Stimulated activated naive B cell treated with anti-CD40 and anti-IgM and Interleukin-4, amounts not matched to agents 10 μg/mL and 1 μg/mL and 100 μg/mL, for 72 hours (primary cell): ENCODE measurements around the gene GAPDH.
"Not testable (repeated sequence)": the region's sequence is repeated elsewhere in the genome, so short reads cannot be mapped to it uniquely, and the experiment has no call there.

Experiments
- ATAC-seq, 2 donors: fragments of 150-1000 bp; cut with Tn5 transposase; replicated peaks; 2 replicates each; pipeline ENCODE4 v1.10.0; 2021; ENCODE audit warnings: moderate library complexity in 1 of 2
- DNase-seq: peaks from one replicate; pipeline ENCODE4 v3.0.0; 2021
- H3K27ac Mint-ChIP-seq: one replicate; pipeline ENCODE4 v1.8.0; 2022; ENCODE audit warnings: mild to moderate bottlenecking, mixed read lengths
- H3K27me3 Mint-ChIP-seq, 2 donors: one replicate each; pipeline ENCODE4 v1.8.0; 2022; ENCODE audit warnings: mixed read lengths in 2 of 2
- H3K36me3 Mint-ChIP-seq, 2 donors: one replicate each; pipeline ENCODE4 v1.8.0; 2022; ENCODE audit warnings: mixed read lengths in 2 of 2, mild to moderate bottlenecking in 1 of 2
- H3K4me1 Mint-ChIP-seq, 2 donors: one replicate each; pipeline ENCODE4 v1.8.0; 2022; ENCODE audit warnings: mixed read lengths in 2 of 2, mild to moderate bottlenecking in 1 of 2
- H3K4me3 Mint-ChIP-seq, 2 donors: one replicate each; pipeline ENCODE4 v1.8.0; 2022; ENCODE audit warnings: mild to moderate bottlenecking in 2 of 2, mixed read lengths in 2 of 2, moderate library complexity in 1 of 2
- H3K9me3 Mint-ChIP-seq, 2 donors: one replicate each; pipeline ENCODE4 v1.8.0; 2022; ENCODE audit warnings: mixed read lengths in 2 of 2, mild to moderate bottlenecking in 1 of 2

The GAPDH gene

GRCh38 chr12:6555018-6555691 lies 20.8 kb downstream of the GAPDH start:
- Mint-ChIP-seq H3K9me3 (no peaks in the 10 kb centered on the region), H3K36me3 (peaks cover 36 to 55% of the 10 kb centered on the region in 2 donors), H3K27me3 (no peaks in the 10 kb centered on the region), H3K27ac (peak overlapping the region; percentile 3), H3K4me3 (peak overlapping the region; percentile 83 to 93), H3K4me1 (peaks cover 28 to 49% of the 10 kb centered on the region in 2 donors)
- ATAC-seq (peak; percentile 11 to 20), DNase-seq (no peak)

GRCh38 chr12:6556496-6556817 lies 22.1 kb downstream of the GAPDH start:
- peaks cover 44 to 60% of the 10 kb centered on the region in 2 donors for H3K36me3 Mint-ChIP-seq
- H3K4me3 Mint-ChIP-seq = peak overlapping the region; percentile 83 to 93
- H3K27me3 Mint-ChIP-seq, H3K9me3 Mint-ChIP-seq, DNase-seq, ATAC-seq: not testable (repeated sequence)
- H3K27ac Mint-ChIP-seq = peak overlapping the region; percentile 81
- H3K4me1 Mint-ChIP-seq = peaks cover 27 to 46% of the 10 kb centered on the region in 2 donors

GRCh38 chr12:6556857-6557256 lies 22.5 kb downstream of the GAPDH start:
- H3K27ac Mint-ChIP-seq = peak overlapping the region; percentile 81
- DNase-seq (no peak), ATAC-seq (no peak)
- peaks cover 45 to 59% of the 10 kb centered on the region in 2 donors for H3K36me3 Mint-ChIP-seq
- peak overlapping the region; percentile 83 to 93 for H3K4me3 Mint-ChIP-seq
- H3K4me1 Mint-ChIP-seq = peaks cover 26 to 42% of the 10 kb centered on the region in 2 donors
- H3K9me3 Mint-ChIP-seq = no peaks in the 10 kb centered on the region
- no peaks in the 10 kb centered on the region for H3K27me3 Mint-ChIP-seq

GRCh38 chr12:6558014-6558760 lies 23.9 kb downstream of the GAPDH start:
- H3K9me3 Mint-ChIP-seq, H3K27me3 Mint-ChIP-seq, H3K4me3 Mint-ChIP-seq, H3K27ac Mint-ChIP-seq, DNase-seq: not testable (repeated sequence)
- Mint-ChIP-seq H3K36me3 (peaks cover 42 to 55% of the 10 kb centered on the region in 2 donors), H3K4me1 (peaks cover 19 to 34% of the 10 kb centered on the region in 2 donors)
- peak in 1 of 2 donors; percentile 10 for ATAC-seq

GRCh38 chr12:6559500-6559899 lies 25.2 kb downstream of the GAPDH start:
- ATAC-seq (no peak), DNase-seq (no peak)
- no peak overlapping the region for H3K27ac Mint-ChIP-seq
- H3K4me1 Mint-ChIP-seq = peaks cover 17 to 30% of the 10 kb centered on the region in 2 donors
- H3K9me3 Mint-ChIP-seq = no peaks in the 10 kb centered on the region
- H3K27me3 Mint-ChIP-seq = no peaks in the 10 kb centered on the region
- no peak overlapping the region for H3K4me3 Mint-ChIP-seq
- H3K36me3 Mint-ChIP-seq = peaks cover 47 to 57% of the 10 kb centered on the region in 2 donors

- no peak overlapping the region for H3K4me3 Mint-ChIP-seq
- no peaks in the 10 kb centered on the region for H3K9me3 Mint-ChIP-seq
- no peak for ATAC-seq
- H3K36me3 Mint-ChIP-seq = peaks cover 44 to 60% of the 10 kb centered on the region in 2 donors
- no peak overlapping the region for H3K27ac Mint-ChIP-seq
- H3K27me3 Mint-ChIP-seq = no peaks in the 10 kb centered on the region
- DNase-seq = no peak
- H3K4me1 Mint-ChIP-seq = peaks cover 10 to 23% of the 10 kb centered on the region in 2 donors
Observed at GRCh38 chr12:6560501-6561205, 26.3 kb downstream of the GAPDH start.

GRCh38 chr12:6562881-6563280 lies 28.6 kb downstream of the GAPDH start:
- Mint-ChIP-seq H3K27ac (no peak overlapping the region), H3K9me3 (no peaks in the 10 kb centered on the region), H3K27me3 (no peaks in the 10 kb centered on the region), H3K4me1 (peaks cover 16 to 33% of the 10 kb centered on the region in 2 donors), H3K36me3 (peaks cover 53 to 73% of the 10 kb centered on the region in 2 donors), H3K4me3 (no peak overlapping the region)
- DNase-seq (no peak), ATAC-seq (no peak)

- Mint-ChIP-seq H3K27ac (no peak overlapping the region), H3K4me3 (no peak overlapping the region), H3K9me3 (no peaks in the 10 kb centered on the region), H3K4me1 (peaks cover 19 to 33% of the 10 kb centered on the region in 2 donors), H3K36me3 (peaks cover 57 to 74% of the 10 kb centered on the region in 2 donors), H3K27me3 (no peaks in the 10 kb centered on the region)
- no peak for ATAC-seq
- DNase-seq = no peak
Observed at GRCh38 chr12:6563448-6564050, 29.2 kb downstream of the GAPDH start.

- no peak for DNase-seq
- H3K27ac Mint-ChIP-seq = peak overlapping the region; percentile 98
- peak; percentile 0 to 6 for ATAC-seq
- peak overlapping the region; percentile 97 for H3K4me3 Mint-ChIP-seq
- no peaks in the 10 kb centered on the region for H3K27me3 Mint-ChIP-seq
- no peaks in the 10 kb centered on the region for H3K9me3 Mint-ChIP-seq
- peaks cover 36 to 59% of the 10 kb centered on the region in 2 donors for H3K4me1 Mint-ChIP-seq
- H3K36me3 Mint-ChIP-seq = peaks cover 48 to 65% of the 10 kb centered on the region in 2 donors
Observed at GRCh38 chr12:6567112-6567670, 32.9 kb downstream of the GAPDH start.

- Mint-ChIP-seq H3K27me3 (no peaks in the 10 kb centered on the region), H3K4me1 (peaks cover 31 to 47% of the 10 kb centered on the region in 2 donors), H3K27ac (peak overlapping the region; percentile 71), H3K4me3 (peak overlapping the region; percentile 62 to 97), H3K9me3 (no peaks in the 10 kb centered on the region), H3K36me3 (peaks cover 41 to 62% of the 10 kb centered on the region in 2 donors)
- DNase-seq (no peak), ATAC-seq (no peak)
Observed at GRCh38 chr12:6569312-6569711, 35.0 kb downstream of the GAPDH start.

- peaks cover 41 to 61% of the 10 kb centered on the region in 2 donors for H3K36me3 Mint-ChIP-seq
- peak overlapping the region; percentile 71 for H3K27ac Mint-ChIP-seq
- ATAC-seq = no peak
- H3K27me3 Mint-ChIP-seq = no peaks in the 10 kb centered on the region
- peak overlapping the region; percentile 26 to 62 for H3K4me3 Mint-ChIP-seq
- H3K4me1 Mint-ChIP-seq = peaks cover 31 to 47% of the 10 kb centered on the region in 2 donors
- H3K9me3 Mint-ChIP-seq = no peaks in the 10 kb centered on the region
- no peak for DNase-seq
Observed at GRCh38 chr12:6569786-6570185, 35.5 kb downstream of the GAPDH start.

- peak overlapping the region; percentile 26 to 60 for H3K4me3 Mint-ChIP-seq
- H3K4me1 Mint-ChIP-seq = peaks cover 31 to 47% of the 10 kb centered on the region in 2 donors
- peak in 1 of 2 donors; percentile 31 for ATAC-seq
- H3K36me3 Mint-ChIP-seq = peaks cover 42 to 61% of the 10 kb centered on the region in 2 donors
- H3K9me3 Mint-ChIP-seq = no peaks in the 10 kb centered on the region
- H3K27ac Mint-ChIP-seq = peak overlapping the region; percentile 71
- no peaks in the 10 kb centered on the region for H3K27me3 Mint-ChIP-seq
- DNase-seq = peak; percentile 28
Observed at GRCh38 chr12:6570264-6570887, 36.1 kb downstream of the GAPDH start.

- Mint-ChIP-seq H3K4me3 (no peak overlapping the region), H3K27ac (no peak overlapping the region), H3K36me3 (peaks cover 45 to 61% of the 10 kb centered on the region in 2 donors), H3K9me3 (no peaks in the 10 kb centered on the region), H3K27me3 (no peaks in the 10 kb centered on the region), H3K4me1 (peaks cover 22 to 32% of the 10 kb centered on the region in 2 donors)
- DNase-seq (no peak), ATAC-seq (no peak)
Observed at GRCh38 chr12:6573001-6573400, 38.7 kb downstream of the GAPDH start.
